ENCODE results near the gene NR6A1. TPM values are rescaled to one million over a fixed set of nuclear protein-coding genes. Genes with fewer than 3 reads are reported as not detected.

The NR6A1 gene
- total RNA-seq, 1 donor from 2014 or later, result 63.8 TPM

GRCh38 chr9:124478354-124478753 lies 292.8 kb downstream of the NR6A1 start:
- Mint-ChIP-seq H3K36me3 (ENCODE audit: low read depth, unreplicated experiment) (no peaks in the 10 kb centered on the region), H3K4me1 (ENCODE audit: unreplicated experiment) (no peaks in the 10 kb centered on the region), H3K9me3 (ENCODE audit: unreplicated experiment) (no peaks in the 10 kb centered on the region), H3K27me3 (ENCODE audit: unreplicated experiment) (peaks cover 11% of the 10 kb centered on the region), H3K27ac (ENCODE audit: unreplicated experiment) (no peak overlapping the region), H3K4me3 (ENCODE audit: unreplicated experiment) (no peak overlapping the region)
- no peak for DNase-seq (ENCODE audit: low spot score)
- TF ChIP-seq, protein P1, sequence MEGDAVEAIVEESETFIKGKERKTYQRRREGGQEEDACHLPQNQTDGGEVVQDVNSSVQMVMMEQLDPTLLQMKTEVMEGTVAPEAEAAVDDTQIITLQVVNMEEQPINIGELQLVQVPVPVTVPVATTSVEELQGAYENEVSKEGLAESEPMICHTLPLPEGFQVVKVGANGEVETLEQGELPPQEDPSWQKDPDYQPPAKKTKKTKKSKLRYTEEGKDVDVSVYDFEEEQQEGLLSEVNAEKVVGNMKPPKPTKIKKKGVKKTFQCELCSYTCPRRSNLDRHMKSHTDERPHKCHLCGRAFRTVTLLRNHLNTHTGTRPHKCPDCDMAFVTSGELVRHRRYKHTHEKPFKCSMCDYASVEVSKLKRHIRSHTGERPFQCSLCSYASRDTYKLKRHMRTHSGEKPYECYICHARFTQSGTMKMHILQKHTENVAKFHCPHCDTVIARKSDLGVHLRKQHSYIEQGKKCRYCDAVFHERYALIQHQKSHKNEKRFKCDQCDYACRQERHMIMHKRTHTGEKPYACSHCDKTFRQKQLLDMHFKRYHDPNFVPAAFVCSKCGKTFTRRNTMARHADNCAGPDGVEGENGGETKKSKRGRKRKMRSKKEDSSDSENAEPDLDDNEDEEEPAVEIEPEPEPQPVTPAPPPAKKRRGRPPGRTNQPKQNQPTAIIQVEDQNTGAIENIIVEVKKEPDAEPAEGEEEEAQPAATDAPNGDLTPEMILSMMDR (IDR thresholded peaks at IDR 0.05; ENCODE audit: unreplicated experiment), result no peak

DNA sequence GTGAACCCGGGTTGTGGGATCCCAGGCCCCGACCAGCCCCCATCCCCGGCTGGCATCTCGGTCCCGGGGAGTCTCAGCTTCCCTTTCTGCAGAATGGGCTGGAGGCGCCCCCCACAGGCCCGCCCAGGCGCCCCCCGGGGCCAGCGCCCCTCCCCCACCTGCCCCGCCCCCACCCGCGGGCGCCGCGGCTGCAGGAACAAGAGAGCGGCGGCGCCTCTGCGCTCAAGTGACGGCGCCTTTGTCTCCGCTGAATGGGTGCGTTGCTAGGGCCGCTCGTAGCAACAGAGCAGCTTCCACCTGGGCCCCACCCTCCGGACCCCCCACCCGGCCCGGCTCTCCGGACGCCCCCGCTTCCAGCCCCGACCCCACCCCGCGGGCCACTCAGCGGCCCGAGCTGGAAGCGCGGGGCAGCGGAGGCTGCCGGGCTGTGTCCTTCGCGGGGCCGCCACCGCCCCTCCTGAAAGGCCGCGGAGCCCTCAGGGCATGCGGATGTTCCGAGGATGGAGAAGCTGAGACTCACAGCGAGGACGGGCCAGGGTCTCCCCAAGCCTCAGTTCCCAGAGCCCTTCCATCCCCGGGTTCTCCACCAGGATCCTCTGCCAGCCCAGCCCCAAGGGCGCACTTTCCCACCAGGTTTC lies 293.3 kb downstream of the NR6A1 start:
- H3K9me3 Mint-ChIP-seq (ENCODE audit: unreplicated experiment), result no peaks in the 10 kb centered on the region
- peaks cover 14% of the 10 kb centered on the region for H3K27me3 Mint-ChIP-seq (ENCODE audit: unreplicated experiment)
- no peak overlapping the region for H3K27ac Mint-ChIP-seq (ENCODE audit: unreplicated experiment)
- TF ChIP-seq, protein P1 (IDR thresholded peaks at IDR 0.05; ENCODE audit: unreplicated experiment), result no peak
- DNase-seq (ENCODE audit: low spot score), result no peak
- H3K4me1 Mint-ChIP-seq (ENCODE audit: unreplicated experiment), result no peaks in the 10 kb centered on the region
- H3K4me3 Mint-ChIP-seq (ENCODE audit: unreplicated experiment), result no peak overlapping the region
- no peaks in the 10 kb centered on the region for H3K36me3 Mint-ChIP-seq (ENCODE audit: low read depth, unreplicated experiment)

GRCh38 chr9:124477211-124477647 lies 293.9 kb downstream of the NR6A1 start:
- H3K4me1 Mint-ChIP-seq (ENCODE audit: unreplicated experiment), result no peaks in the 10 kb centered on the region
- no peak overlapping the region for H3K27ac Mint-ChIP-seq (ENCODE audit: unreplicated experiment)
- peaks cover 16% of the 10 kb centered on the region for H3K27me3 Mint-ChIP-seq (ENCODE audit: unreplicated experiment)
- no peaks in the 10 kb centered on the region for H3K36me3 Mint-ChIP-seq (ENCODE audit: low read depth, unreplicated experiment)
- no peak for DNase-seq (ENCODE audit: low spot score)
- H3K4me3 Mint-ChIP-seq (ENCODE audit: unreplicated experiment), result no peak overlapping the region
- TF ChIP-seq, protein P1 (IDR thresholded peaks at IDR 0.05; ENCODE audit: unreplicated experiment), result no peak
- no peaks in the 10 kb centered on the region for H3K9me3 Mint-ChIP-seq (ENCODE audit: unreplicated experiment)

DNA sequence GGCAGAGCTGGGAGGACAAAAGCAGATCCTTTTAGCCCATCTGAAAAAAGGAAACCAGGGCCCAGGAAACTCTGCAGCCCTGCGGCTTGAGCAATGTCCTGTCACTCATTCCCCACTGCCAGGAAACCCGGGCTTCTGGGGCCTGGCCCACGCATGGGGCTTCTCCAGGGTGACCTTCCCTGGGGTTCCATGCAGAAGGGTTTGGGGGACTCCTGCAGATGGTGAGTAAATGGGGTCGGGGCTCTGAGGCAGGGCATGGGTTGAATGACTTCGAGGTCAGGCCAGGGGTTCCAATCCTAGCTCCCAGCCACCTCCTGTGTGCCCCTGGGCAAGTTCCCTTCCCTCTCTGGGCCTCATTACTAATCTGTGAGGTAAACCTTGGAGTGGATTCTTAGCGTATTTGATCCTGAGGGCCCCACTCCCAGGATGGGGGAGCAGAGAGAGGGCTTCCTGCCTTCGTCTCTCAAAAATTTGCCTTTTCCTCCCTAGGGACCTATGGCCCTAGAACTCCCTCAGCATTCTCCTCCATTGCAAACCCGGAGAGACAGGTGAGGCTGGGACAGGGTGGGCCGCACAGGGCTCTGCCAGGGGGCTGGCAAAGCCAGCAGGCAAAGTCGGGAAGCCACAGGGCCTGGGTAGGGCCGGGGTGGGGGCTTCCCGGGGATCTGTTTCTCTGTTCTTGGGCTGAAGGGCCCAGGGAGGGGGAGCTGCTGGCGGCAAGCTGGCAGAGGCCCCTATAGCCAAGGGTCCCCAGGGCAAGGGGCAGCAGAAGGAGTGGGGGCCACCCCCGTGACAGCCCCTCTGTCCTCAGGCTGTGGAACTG lies 295.0 kb downstream of the NR6A1 start:
- no peak overlapping the region for H3K4me3 Mint-ChIP-seq (ENCODE audit: unreplicated experiment)
- no peak for DNase-seq (ENCODE audit: low spot score)
- H3K4me1 Mint-ChIP-seq (ENCODE audit: unreplicated experiment), result no peaks in the 10 kb centered on the region
- H3K27ac Mint-ChIP-seq (ENCODE audit: unreplicated experiment), result no peak overlapping the region
- H3K36me3 Mint-ChIP-seq (ENCODE audit: low read depth, unreplicated experiment), result no peaks in the 10 kb centered on the region
- H3K9me3 Mint-ChIP-seq (ENCODE audit: unreplicated experiment), result no peaks in the 10 kb centered on the region
- TF ChIP-seq, protein P1 (IDR thresholded peaks at IDR 0.05; ENCODE audit: unreplicated experiment), result no peak
- H3K27me3 Mint-ChIP-seq (ENCODE audit: unreplicated experiment), result peaks cover 16% of the 10 kb centered on the region

Measured in endothelial cell (in vitro differentiated cells).